GM19328 (cell line): ENCODE data around the gene FLYWCH2.
A peak's percentile ranks its signal among the peaks of the same experiment; 100 is the strongest.
"Not testable (repeated sequence)": the region's sequence is repeated elsewhere in the genome, so short reads cannot be mapped to it uniquely, and the experiment has no call there.

ENCODE experiments used
- ATAC-seq: cut with Tn5 transposase; IDR thresholded peaks from one replicate; pipeline ENCODE4 v1.9.1; 2021; ENCODE audit warnings: mild to moderate bottlenecking, moderate library complexity; ENCODE audit not compliant: unreplicated experiment

Gene FLYWCH2

GRCh38 chr16:2912330-2913199, 29.6 kb downstream of the FLYWCH2 start:
- peak; percentile 15 for ATAC-seq

- no peak for ATAC-seq
Observed at GRCh38 chr16:2913603-2914002, 30.6 kb downstream of the FLYWCH2 start.

- no peak for ATAC-seq
Observed at GRCh38 chr16:2914233-2914632, 31.2 kb downstream of the FLYWCH2 start.

GRCh38 chr16:2915196-2915929, 32.3 kb downstream of the FLYWCH2 start:
- ATAC-seq: no peak

- no peak for ATAC-seq
Observed at GRCh38 chr16:2919511-2920255, 36.7 kb downstream of the FLYWCH2 start.

- ATAC-seq: no peak
Observed at GRCh38 chr16:2923481-2923880, 40.5 kb downstream of the FLYWCH2 start.

GRCh38 chr16:2924901-2925755, 42.1 kb downstream of the FLYWCH2 start:
- ATAC-seq: no peak

GRCh38 chr16:2925951-2926649, 43.1 kb downstream of the FLYWCH2 start:
- ATAC-seq: no peak

- ATAC-seq: no peak
Observed at GRCh38 chr16:2926650-2926999, 43.6 kb downstream of the FLYWCH2 start.

- ATAC-seq: no peak
Observed at GRCh38 chr16:2927010-2927646, 44.1 kb downstream of the FLYWCH2 start.

GRCh38 chr16:2928151-2928550, 45.1 kb downstream of the FLYWCH2 start:
- ATAC-seq: not testable (repeated sequence)

- ATAC-seq: no peak
Observed at GRCh38 chr16:2928796-2929195, 45.8 kb downstream of the FLYWCH2 start.

GRCh38 chr16:2929693-2930092, 46.7 kb downstream of the FLYWCH2 start:
- ATAC-seq: no peak

GRCh38 chr16:2930236-2930635, 47.2 kb downstream of the FLYWCH2 start:
- ATAC-seq: no peak

GRCh38 chr16:2931231-2931914, 48.4 kb downstream of the FLYWCH2 start:
- not testable (repeated sequence) for ATAC-seq

- no peak for ATAC-seq
Observed at GRCh38 chr16:2933136-2933535, 50.1 kb downstream of the FLYWCH2 start.

- no peak for ATAC-seq
Observed at GRCh38 chr16:2933701-2934100, 50.7 kb downstream of the FLYWCH2 start.

- ATAC-seq: no peak
Observed at GRCh38 chr16:2934450-2934849, 51.4 kb downstream of the FLYWCH2 start.
